Astrocyte (in vitro differentiated cells and primary cell): ENCODE measurements around the gene UNC5C.

Experiments
- EZH2 ChIP-seq: IDR thresholded peaks from 2 replicates; pipeline ENCODE4 v1.6.1; 2012; ENCODE audit warnings: mild to moderate bottlenecking, low read length, inconsistent platforms; ENCODE audit not compliant: insufficient read depth
- TF ChIP-seq, protein P1 (sequence below): IDR thresholded peaks from 2 replicates; pipeline ENCODE4 v1.5.1; 2011; ENCODE audit warnings: low read depth, mild to moderate bottlenecking, inconsistent platforms, low read length, moderate library complexity; ENCODE audit not compliant: insufficient read depth

DNA sequence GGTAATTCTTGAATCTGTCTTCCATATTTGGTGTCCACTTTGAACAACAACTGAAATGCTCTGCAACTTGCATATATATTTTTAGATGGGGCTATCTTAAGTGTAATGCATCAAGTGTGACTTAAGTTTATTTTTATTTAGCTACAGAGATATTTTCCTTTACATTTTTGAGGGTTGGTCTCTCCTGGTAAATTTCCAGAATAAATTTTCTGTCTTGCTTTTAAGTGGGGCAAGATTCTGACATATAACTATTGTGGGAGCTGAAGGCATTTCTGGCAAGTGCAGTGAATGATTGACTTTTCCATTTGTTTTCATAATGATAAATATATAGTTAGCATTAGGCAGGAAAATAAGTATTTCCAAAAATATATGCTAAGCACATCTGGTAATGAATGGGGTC, 18.8 kb downstream of the UNC5C start:
- TF ChIP-seq, protein P1, sequence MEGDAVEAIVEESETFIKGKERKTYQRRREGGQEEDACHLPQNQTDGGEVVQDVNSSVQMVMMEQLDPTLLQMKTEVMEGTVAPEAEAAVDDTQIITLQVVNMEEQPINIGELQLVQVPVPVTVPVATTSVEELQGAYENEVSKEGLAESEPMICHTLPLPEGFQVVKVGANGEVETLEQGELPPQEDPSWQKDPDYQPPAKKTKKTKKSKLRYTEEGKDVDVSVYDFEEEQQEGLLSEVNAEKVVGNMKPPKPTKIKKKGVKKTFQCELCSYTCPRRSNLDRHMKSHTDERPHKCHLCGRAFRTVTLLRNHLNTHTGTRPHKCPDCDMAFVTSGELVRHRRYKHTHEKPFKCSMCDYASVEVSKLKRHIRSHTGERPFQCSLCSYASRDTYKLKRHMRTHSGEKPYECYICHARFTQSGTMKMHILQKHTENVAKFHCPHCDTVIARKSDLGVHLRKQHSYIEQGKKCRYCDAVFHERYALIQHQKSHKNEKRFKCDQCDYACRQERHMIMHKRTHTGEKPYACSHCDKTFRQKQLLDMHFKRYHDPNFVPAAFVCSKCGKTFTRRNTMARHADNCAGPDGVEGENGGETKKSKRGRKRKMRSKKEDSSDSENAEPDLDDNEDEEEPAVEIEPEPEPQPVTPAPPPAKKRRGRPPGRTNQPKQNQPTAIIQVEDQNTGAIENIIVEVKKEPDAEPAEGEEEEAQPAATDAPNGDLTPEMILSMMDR, result no peak
- TF ChIP-seq EZH2, result no peak
